Measurements from ENCODE around the gene NTN4. TPM values are rescaled to one million over a fixed set of nuclear protein-coding genes. Genes with fewer than 3 reads are reported as not detected.

Gene NTN4
- total and polyA plus RNA-seq, 4 donors = 3.2 to 30.5 (median 15.0) TPM

GRCh38 chr12:95651681-95652080 is 138.9 kb downstream of the NTN4 start:
- no peak for TF ChIP-seq CTCF (IDR thresholded peaks at IDR 0.05; ENCODE audit: low read depth, low read length, missing input control)
- TF ChIP-seq RXRA (IDR thresholded peaks at IDR 0.05) = no peak
- no peak for TF ChIP-seq TAF1 (conservative IDR thresholded peaks at IDR 0.05)
- no peak for TF ChIP-seq HNF4A (conservative IDR thresholded peaks at IDR 0.05)
- no peak for TF ChIP-seq YY1 (IDR thresholded peaks at IDR 0.05)
- TF ChIP-seq HNF4G (IDR thresholded peaks at IDR 0.05) = no peak
- TF ChIP-seq NR2F2 (IDR thresholded peaks at IDR 0.05) = no peak
- no peak for TF ChIP-seq SP1 (IDR thresholded peaks at IDR 0.05)
- TF ChIP-seq FOXA2 (IDR thresholded peaks at IDR 0.05) = no peak
- TF ChIP-seq ATF3 (IDR thresholded peaks at IDR 0.05) = no peak
- TF ChIP-seq EGR1 (IDR thresholded peaks at IDR 0.05; ENCODE audit: low read depth in 2 of 2) = no peak
- no peak for TF ChIP-seq RAD21 (IDR thresholded peaks at IDR 0.05)
- TF ChIP-seq REST (IDR thresholded peaks at IDR 0.05) = no peak
- TF ChIP-seq GABPA (IDR thresholded peaks at IDR 0.05 in 1 of 2, conservative IDR thresholded peaks at IDR 0.05 in 1 of 2) = no peak
- no peak for TF ChIP-seq MAX (IDR thresholded peaks at IDR 0.05)
- TF ChIP-seq JUND (IDR thresholded peaks at IDR 0.05) = no peak
- TF ChIP-seq FOXA1 (IDR thresholded peaks at IDR 0.05) = no peak
- TF ChIP-seq ZBTB33 (IDR thresholded peaks at IDR 0.05) = no peak
- H3K36me3 ChIP-seq (ENCODE audit: control insufficient read depth in 4 of 4, insufficient read depth in 3 of 4, low read depth in 1 of 4, low read length in 3 of 4) = no peaks in the 10 kb centered on the region
- DNase-seq (ENCODE audit: low spot score) = no peak
- H3K27me3 ChIP-seq (ENCODE audit: control insufficient read depth in 4 of 4, insufficient read depth in 4 of 4, low read length in 3 of 4) = no peaks in the 10 kb centered on the region
- no peak overlapping the region for H3K4me3 ChIP-seq (ENCODE audit: low read depth in 1 of 3, low read length in 3 of 3)
- 82% methylated on average over 6 of the region's 6 CpGs for WGBS
- no peak overlapping the region for H3K9ac ChIP-seq (ENCODE audit: low read depth in 1 of 2, low read length in 2 of 2)
- H3K27ac ChIP-seq (ENCODE audit: low read depth in 1 of 2, low read length in 2 of 2) = no peak overlapping the region
- peaks cover 0 to 8% (median 2%) of the 10 kb centered on the region in 4 donors for H3K4me1 ChIP-seq (ENCODE audit: control insufficient read depth in 4 of 4, insufficient read depth in 4 of 4, low read length in 3 of 4)
- no peaks in the 10 kb centered on the region for H3K9me3 ChIP-seq (ENCODE audit: control insufficient read depth in 4 of 4, low read length in 3 of 4)

Data from liver (tissue), 9 donors.